SK-N-MC (cell line): ENCODE measurements around the gene TMEM82.

ENCODE experiments used
- EZH2 ChIP-seq: fragments of 200-600 bp; sonication (generic); IDR thresholded peaks from one replicate; pipeline ENCODE4 v1.6.1; 2017; ENCODE audit warnings: antibody characterized with exemption
- POLR2AphosphoS5 ChIP-seq: IDR thresholded peaks from 2 replicates; pipeline ENCODE4 v1.6.1; 2012; ENCODE audit warnings: mild to moderate bottlenecking, low read depth, low read length, borderline replicate concordance

GRCh38 chr1:15767941-15768340 is 25.6 kb downstream of the TMEM82 start:
- TF ChIP-seq EZH2 (no peak), POLR2AphosphoS5 (no peak)
